ENCODE measurements around the gene FALEC. TPM values are rescaled to one million over a fixed set of nuclear protein-coding genes. Genes with fewer than 3 reads are reported as not detected.

The FALEC gene
- total and polyA plus RNA-seq, 9 of the 15 experiments (the other 6 are each of a cell fraction or from before 2014, with no cell fraction given) = 0.15 to 1.8 (median 0.53) TPM; not detected in 5

DNA sequence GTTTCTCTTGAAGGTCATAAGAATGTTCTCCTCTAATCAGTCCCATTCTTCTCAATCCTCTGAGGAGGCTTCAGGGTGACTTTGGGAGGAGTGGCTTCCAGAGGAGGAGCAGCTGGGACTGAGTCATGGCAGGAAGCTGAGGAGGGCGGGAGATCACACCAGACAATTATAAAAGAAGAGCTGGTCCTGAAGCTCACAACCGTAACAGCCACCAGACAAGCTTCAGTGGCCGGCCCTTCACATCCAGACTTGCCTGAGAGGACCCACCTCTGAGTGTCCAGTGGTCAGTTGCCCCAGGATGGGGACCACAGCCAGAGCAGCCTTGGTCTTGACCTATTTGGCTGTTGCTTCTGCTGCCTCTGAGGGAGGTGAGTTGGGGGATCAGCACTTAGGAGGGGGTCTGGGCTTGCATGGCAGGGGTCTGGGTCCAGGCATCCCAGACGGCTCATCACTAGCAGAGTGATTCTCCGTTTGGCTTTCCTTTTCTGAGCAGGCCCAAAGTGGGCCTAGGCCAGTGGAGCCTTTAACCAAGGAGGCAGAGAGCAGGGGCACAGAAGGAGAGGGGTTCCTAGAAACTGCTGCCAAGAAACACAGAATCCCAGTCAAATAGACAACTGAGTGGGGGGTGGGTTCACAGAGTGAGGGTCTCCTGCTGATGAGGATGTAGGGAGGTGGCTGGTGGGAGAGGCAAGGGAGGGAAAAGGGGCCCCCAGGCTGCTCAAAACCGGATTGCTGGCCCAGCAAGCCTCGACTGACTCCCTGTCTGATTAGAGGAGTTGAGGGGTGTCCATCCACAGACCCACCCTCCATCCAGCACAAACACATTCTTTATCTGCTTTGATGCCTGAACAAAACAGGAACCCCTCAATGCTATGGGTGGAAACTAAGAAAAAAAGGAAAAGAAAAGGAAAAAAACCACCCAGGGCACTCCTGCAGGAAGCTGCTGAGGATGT lies 7.4 kb upstream of the FALEC start, which contains the start of gene ECM1 (continued):
- TF ChIP-seq, protein P1, sequence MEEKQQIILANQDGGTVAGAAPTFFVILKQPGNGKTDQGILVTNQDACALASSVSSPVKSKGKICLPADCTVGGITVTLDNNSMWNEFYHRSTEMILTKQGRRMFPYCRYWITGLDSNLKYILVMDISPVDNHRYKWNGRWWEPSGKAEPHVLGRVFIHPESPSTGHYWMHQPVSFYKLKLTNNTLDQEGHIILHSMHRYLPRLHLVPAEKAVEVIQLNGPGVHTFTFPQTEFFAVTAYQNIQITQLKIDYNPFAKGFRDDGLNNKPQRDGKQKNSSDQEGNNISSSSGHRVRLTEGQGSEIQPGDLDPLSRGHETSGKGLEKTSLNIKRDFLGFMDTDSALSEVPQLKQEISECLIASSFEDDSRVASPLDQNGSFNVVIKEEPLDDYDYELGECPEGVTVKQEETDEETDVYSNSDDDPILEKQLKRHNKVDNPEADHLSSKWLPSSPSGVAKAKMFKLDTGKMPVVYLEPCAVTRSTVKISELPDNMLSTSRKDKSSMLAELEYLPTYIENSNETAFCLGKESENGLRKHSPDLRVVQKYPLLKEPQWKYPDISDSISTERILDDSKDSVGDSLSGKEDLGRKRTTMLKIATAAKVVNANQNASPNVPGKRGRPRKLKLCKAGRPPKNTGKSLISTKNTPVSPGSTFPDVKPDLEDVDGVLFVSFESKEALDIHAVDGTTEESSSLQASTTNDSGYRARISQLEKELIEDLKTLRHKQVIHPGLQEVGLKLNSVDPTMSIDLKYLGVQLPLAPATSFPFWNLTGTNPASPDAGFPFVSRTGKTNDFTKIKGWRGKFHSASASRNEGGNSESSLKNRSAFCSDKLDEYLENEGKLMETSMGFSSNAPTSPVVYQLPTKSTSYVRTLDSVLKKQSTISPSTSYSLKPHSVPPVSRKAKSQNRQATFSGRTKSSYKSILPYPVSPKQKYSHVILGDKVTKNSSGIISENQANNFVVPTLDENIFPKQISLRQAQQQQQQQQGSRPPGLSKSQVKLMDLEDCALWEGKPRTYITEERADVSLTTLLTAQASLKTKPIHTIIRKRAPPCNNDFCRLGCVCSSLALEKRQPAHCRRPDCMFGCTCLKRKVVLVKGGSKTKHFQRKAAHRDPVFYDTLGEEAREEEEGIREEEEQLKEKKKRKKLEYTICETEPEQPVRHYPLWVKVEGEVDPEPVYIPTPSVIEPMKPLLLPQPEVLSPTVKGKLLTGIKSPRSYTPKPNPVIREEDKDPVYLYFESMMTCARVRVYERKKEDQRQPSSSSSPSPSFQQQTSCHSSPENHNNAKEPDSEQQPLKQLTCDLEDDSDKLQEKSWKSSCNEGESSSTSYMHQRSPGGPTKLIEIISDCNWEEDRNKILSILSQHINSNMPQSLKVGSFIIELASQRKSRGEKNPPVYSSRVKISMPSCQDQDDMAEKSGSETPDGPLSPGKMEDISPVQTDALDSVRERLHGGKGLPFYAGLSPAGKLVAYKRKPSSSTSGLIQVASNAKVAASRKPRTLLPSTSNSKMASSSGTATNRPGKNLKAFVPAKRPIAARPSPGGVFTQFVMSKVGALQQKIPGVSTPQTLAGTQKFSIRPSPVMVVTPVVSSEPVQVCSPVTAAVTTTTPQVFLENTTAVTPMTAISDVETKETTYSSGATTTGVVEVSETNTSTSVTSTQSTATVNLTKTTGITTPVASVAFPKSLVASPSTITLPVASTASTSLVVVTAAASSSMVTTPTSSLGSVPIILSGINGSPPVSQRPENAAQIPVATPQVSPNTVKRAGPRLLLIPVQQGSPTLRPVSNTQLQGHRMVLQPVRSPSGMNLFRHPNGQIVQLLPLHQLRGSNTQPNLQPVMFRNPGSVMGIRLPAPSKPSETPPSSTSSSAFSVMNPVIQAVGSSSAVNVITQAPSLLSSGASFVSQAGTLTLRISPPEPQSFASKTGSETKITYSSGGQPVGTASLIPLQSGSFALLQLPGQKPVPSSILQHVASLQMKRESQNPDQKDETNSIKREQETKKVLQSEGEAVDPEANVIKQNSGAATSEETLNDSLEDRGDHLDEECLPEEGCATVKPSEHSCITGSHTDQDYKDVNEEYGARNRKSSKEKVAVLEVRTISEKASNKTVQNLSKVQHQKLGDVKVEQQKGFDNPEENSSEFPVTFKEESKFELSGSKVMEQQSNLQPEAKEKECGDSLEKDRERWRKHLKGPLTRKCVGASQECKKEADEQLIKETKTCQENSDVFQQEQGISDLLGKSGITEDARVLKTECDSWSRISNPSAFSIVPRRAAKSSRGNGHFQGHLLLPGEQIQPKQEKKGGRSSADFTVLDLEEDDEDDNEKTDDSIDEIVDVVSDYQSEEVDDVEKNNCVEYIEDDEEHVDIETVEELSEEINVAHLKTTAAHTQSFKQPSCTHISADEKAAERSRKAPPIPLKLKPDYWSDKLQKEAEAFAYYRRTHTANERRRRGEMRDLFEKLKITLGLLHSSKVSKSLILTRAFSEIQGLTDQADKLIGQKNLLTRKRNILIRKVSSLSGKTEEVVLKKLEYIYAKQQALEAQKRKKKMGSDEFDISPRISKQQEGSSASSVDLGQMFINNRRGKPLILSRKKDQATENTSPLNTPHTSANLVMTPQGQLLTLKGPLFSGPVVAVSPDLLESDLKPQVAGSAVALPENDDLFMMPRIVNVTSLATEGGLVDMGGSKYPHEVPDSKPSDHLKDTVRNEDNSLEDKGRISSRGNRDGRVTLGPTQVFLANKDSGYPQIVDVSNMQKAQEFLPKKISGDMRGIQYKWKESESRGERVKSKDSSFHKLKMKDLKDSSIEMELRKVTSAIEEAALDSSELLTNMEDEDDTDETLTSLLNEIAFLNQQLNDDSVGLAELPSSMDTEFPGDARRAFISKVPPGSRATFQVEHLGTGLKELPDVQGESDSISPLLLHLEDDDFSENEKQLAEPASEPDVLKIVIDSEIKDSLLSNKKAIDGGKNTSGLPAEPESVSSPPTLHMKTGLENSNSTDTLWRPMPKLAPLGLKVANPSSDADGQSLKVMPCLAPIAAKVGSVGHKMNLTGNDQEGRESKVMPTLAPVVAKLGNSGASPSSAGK (IDR thresholded peaks at IDR 0.05) = no peak
- TF ChIP-seq ELF2 (CRISPR knock-in tag; IDR thresholded peaks at IDR 0.05) (no peak), ZNF224 (CRISPR knock-in tag; IDR thresholded peaks at IDR 0.05) (no peak), STAG1 (CRISPR knock-in tag; IDR thresholded peaks at IDR 0.05; ENCODE audit: borderline replicate concordance) (no peak), CBX1 (IDR thresholded peaks at IDR 0.05; ENCODE audit: low read depth) (no peak)
- TF ChIP-seq, protein P2, sequence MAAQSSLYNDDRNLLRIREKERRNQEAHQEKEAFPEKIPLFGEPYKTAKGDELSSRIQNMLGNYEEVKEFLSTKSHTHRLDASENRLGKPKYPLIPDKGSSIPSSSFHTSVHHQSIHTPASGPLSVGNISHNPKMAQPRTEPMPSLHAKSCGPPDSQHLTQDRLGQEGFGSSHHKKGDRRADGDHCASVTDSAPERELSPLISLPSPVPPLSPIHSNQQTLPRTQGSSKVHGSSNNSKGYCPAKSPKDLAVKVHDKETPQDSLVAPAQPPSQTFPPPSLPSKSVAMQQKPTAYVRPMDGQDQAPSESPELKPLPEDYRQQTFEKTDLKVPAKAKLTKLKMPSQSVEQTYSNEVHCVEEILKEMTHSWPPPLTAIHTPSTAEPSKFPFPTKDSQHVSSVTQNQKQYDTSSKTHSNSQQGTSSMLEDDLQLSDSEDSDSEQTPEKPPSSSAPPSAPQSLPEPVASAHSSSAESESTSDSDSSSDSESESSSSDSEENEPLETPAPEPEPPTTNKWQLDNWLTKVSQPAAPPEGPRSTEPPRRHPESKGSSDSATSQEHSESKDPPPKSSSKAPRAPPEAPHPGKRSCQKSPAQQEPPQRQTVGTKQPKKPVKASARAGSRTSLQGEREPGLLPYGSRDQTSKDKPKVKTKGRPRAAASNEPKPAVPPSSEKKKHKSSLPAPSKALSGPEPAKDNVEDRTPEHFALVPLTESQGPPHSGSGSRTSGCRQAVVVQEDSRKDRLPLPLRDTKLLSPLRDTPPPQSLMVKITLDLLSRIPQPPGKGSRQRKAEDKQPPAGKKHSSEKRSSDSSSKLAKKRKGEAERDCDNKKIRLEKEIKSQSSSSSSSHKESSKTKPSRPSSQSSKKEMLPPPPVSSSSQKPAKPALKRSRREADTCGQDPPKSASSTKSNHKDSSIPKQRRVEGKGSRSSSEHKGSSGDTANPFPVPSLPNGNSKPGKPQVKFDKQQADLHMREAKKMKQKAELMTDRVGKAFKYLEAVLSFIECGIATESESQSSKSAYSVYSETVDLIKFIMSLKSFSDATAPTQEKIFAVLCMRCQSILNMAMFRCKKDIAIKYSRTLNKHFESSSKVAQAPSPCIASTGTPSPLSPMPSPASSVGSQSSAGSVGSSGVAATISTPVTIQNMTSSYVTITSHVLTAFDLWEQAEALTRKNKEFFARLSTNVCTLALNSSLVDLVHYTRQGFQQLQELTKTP (IDR thresholded peaks at IDR 0.05; ENCODE audit: low read depth in 1 of 2, partially characterized antibody in 2 of 2) = no peak
- TF ChIP-seq, protein P3, sequence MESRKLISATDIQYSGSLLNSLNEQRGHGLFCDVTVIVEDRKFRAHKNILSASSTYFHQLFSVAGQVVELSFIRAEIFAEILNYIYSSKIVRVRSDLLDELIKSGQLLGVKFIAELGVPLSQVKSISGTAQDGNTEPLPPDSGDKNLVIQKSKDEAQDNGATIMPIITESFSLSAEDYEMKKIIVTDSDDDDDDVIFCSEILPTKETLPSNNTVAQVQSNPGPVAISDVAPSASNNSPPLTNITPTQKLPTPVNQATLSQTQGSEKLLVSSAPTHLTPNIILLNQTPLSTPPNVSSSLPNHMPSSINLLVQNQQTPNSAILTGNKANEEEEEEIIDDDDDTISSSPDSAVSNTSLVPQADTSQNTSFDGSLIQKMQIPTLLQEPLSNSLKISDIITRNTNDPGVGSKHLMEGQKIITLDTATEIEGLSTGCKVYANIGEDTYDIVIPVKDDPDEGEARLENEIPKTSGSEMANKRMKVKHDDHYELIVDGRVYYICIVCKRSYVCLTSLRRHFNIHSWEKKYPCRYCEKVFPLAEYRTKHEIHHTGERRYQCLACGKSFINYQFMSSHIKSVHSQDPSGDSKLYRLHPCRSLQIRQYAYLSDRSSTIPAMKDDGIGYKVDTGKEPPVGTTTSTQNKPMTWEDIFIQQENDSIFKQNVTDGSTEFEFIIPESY (CRISPR knock-in tag; IDR thresholded peaks at IDR 0.05) = no peak

All from K562 (cell line).